SH-SY5Y (cell line): ENCODE measurements around the gene MICU2.

ENCODE experiments used
- GATA2 ChIP-seq: IDR thresholded peaks from 2 replicates; pipeline ENCODE4 v1.6.1; 2011; ENCODE audit warnings: mild to moderate bottlenecking, low read depth, low read length
- GATA3 ChIP-seq: IDR thresholded peaks from 2 replicates; pipeline ENCODE4 v1.6.1; 2011; ENCODE audit warnings: low read depth, mild to moderate bottlenecking, low read length, moderate library complexity

- TF ChIP-seq GATA2 (no peak), GATA3 (no peak)
Observed at GRCh38 chr13:21596722-21597121, 7.2 kb downstream of the MICU2 start.
